ENCODE results near the gene VPS11. TPM values are rescaled to one million over a fixed set of nuclear protein-coding genes. Genes with fewer than 3 reads are reported as not detected.

The VPS11 gene
- total and polyA plus RNA-seq, 2 donors from 2014 or later: 40.0 to 40.8 TPM

GRCh38 chr11:119024430-119025098, 43.1 kb upstream of the VPS11 start:
- Histone ChIP-seq H3K9me3 (ENCODE audit: control insufficient read depth in 2 of 3, insufficient read depth in 1 of 3, low read length in 3 of 3) (no peaks in the 10 kb centered on the region), H3K9ac (ENCODE audit: low read length in 3 of 3) (no peak overlapping the region), H3K27ac (ENCODE audit: low read depth in 2 of 2, low read length in 2 of 2) (peak overlapping the region; percentile 60 to 66), H3K36me3 (ENCODE audit: control insufficient read depth in 2 of 3, insufficient read depth in 3 of 3, low read length in 3 of 3) (peaks cover 9 to 47% (median 33%) of the 10 kb centered on the region in 3 donors), H3K4me3 (ENCODE audit: low read length in 3 of 3) (peak overlapping the region in 2 of 3 donors; percentile 53 to 91), H3K27me3 (ENCODE audit: control insufficient read depth, insufficient read depth, low read length) (no peaks in the 10 kb centered on the region), H3K4me1 (ENCODE audit: control insufficient read depth in 2 of 3, insufficient read depth in 2 of 3, low read depth in 1 of 3, low read length in 3 of 3) (peaks cover 5 to 62% (median 53%) of the 10 kb centered on the region in 3 donors)
- TF ChIP-seq, protein P1, sequence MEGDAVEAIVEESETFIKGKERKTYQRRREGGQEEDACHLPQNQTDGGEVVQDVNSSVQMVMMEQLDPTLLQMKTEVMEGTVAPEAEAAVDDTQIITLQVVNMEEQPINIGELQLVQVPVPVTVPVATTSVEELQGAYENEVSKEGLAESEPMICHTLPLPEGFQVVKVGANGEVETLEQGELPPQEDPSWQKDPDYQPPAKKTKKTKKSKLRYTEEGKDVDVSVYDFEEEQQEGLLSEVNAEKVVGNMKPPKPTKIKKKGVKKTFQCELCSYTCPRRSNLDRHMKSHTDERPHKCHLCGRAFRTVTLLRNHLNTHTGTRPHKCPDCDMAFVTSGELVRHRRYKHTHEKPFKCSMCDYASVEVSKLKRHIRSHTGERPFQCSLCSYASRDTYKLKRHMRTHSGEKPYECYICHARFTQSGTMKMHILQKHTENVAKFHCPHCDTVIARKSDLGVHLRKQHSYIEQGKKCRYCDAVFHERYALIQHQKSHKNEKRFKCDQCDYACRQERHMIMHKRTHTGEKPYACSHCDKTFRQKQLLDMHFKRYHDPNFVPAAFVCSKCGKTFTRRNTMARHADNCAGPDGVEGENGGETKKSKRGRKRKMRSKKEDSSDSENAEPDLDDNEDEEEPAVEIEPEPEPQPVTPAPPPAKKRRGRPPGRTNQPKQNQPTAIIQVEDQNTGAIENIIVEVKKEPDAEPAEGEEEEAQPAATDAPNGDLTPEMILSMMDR (IDR thresholded peaks at IDR 0.05; ENCODE audit: borderline replicate concordance, extremely low read depth, insufficient read depth): no peak
- FAIRE-seq: no peak
- intact Hi-C loops (cut with DNase I): no loop called here
- no peak for DNase-seq

DNA sequence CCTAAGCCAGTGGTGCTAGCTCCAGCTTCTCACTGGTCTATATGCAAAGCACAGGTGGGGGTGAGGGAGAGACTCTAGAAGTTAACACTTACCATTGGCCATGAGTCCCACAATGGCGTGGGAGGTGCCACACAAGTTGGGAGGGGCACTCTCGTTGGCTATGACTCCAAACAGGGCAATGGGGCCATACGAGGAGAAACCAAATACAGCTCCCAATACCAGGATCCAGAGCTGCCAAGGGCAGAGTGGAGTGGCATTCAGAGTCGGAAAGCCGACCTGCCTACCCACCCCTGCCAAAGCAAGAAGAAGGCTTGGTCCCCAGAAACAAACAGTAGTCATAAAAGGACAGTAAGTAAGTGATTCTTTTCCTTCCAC, 42.5 kb upstream of the VPS11 start:
- Histone ChIP-seq H3K4me1 (ENCODE audit: control insufficient read depth in 2 of 3, insufficient read depth in 2 of 3, low read depth in 1 of 3, low read length in 3 of 3) (peaks cover 5 to 57% (median 53%) of the 10 kb centered on the region in 3 donors), H3K36me3 (ENCODE audit: control insufficient read depth in 2 of 3, insufficient read depth in 3 of 3, low read length in 3 of 3) (peaks cover 9 to 47% (median 31%) of the 10 kb centered on the region in 3 donors), H3K9ac (ENCODE audit: low read length in 3 of 3) (no peak overlapping the region), H3K9me3 (ENCODE audit: control insufficient read depth in 2 of 3, insufficient read depth in 1 of 3, low read length in 3 of 3) (no peaks in the 10 kb centered on the region), H3K27ac (ENCODE audit: low read depth in 2 of 2, low read length in 2 of 2) (peak overlapping the region; percentile 47 to 66), H3K27me3 (ENCODE audit: control insufficient read depth, insufficient read depth, low read length) (no peaks in the 10 kb centered on the region), H3K4me3 (ENCODE audit: low read length in 3 of 3) (peak overlapping the region in 2 of 3 donors; percentile 70 to 91)
- TF ChIP-seq, protein P1 (IDR thresholded peaks at IDR 0.05; ENCODE audit: borderline replicate concordance, extremely low read depth, insufficient read depth): no peak
- intact Hi-C loops (cut with DNase I): no loop called here
- FAIRE-seq (no peak), DNase-seq (no peak)

DNA sequence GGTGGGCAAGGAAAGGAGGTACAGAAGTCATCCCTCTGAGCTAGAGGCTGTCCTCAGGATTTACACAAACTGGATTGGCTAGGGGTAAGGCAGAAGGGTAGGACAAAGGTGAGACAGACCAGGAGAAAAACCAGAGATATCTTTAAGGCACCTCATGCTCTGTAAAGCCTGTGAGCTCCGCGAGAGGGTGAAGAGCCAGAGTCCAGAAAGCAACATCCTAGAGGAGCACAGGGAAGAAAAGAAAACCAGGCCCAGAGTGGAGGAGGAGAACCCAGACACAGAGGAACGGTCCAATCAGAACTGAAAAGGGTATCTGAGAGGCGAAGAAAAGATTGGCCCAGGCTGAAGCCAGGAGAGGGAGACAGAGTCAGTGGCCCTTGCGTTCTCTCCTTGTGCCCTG, 42.1 kb upstream of the VPS11 start:
- Histone ChIP-seq H3K4me3 (ENCODE audit: low read length in 3 of 3) (peak overlapping the region in 2 of 3 donors; percentile 70 to 91), H3K4me1 (ENCODE audit: control insufficient read depth in 2 of 3, insufficient read depth in 2 of 3, low read depth in 1 of 3, low read length in 3 of 3) (peaks cover 5 to 53% (median 51%) of the 10 kb centered on the region in 3 donors), H3K36me3 (ENCODE audit: control insufficient read depth in 2 of 3, insufficient read depth in 3 of 3, low read length in 3 of 3) (peaks cover 9 to 47% (median 31%) of the 10 kb centered on the region in 3 donors), H3K9me3 (ENCODE audit: control insufficient read depth in 2 of 3, insufficient read depth in 1 of 3, low read length in 3 of 3) (no peaks in the 10 kb centered on the region), H3K27ac (ENCODE audit: low read depth in 2 of 2, low read length in 2 of 2) (peak overlapping the region; percentile 20 to 47), H3K27me3 (ENCODE audit: control insufficient read depth, insufficient read depth, low read length) (no peaks in the 10 kb centered on the region), H3K9ac (ENCODE audit: low read length in 3 of 3) (no peak overlapping the region)
- intact Hi-C loops (cut with DNase I): no loop called here
- FAIRE-seq: no peak
- TF ChIP-seq, protein P1 (IDR thresholded peaks at IDR 0.05; ENCODE audit: borderline replicate concordance, extremely low read depth, insufficient read depth): no peak
- DNase-seq: no peak

All from kidney (tissue), 14 donors.